Measurements from ENCODE around the gene CDH23.

GRCh38 chr10:71722849-71723248, 326.1 kb downstream of the CDH23 start:
- no peak for TF ChIP-seq CTCF (IDR thresholded peaks at IDR 0.05; ENCODE audit: low read length)
- no peak for TF ChIP-seq EZH2 (optimal IDR thresholded peaks at IDR 0.05; ENCODE audit: low read depth, low read length)
- TF ChIP-seq EZH2phosphoT487 (IDR thresholded peaks at IDR 0.05; ENCODE audit: low read length), result no peak

Data from MM.1S (cell line).